ENCODE results near the gene SECTM1.

Gene SECTM1

GRCh38 chr17:82323514-82324234 lies 9.9 kb downstream of the SECTM1 start:
- Histone ChIP-seq H3K27ac (no peak overlapping the region), H3K4me3 (IDR thresholded peaks at IDR 0.05; ENCODE audit: insufficient read depth, low read depth, low read length) (no peak overlapping the region), H3K27me3 (ENCODE audit: insufficient read depth, low read depth) (peaks cover 16% of the 10 kb centered on the region; the same call in 1 of the 2 replicates), H3K79me2 (ENCODE audit: insufficient read depth, low read depth) (no peaks in the 10 kb centered on the region), H3K36me3 (ENCODE audit: insufficient read depth) (no peaks in the 10 kb centered on the region), H4K20me1 (ENCODE audit: insufficient read depth) (no peaks in the 10 kb centered on the region), H3K4me1 (ENCODE audit: low read depth, poor library complexity, severe bottlenecking) (peaks cover 29% of the 10 kb centered on the region), H2AFZ (ENCODE audit: low read depth) (no peak overlapping the region), H3K9ac (no peak overlapping the region), H3K4me2 (no peak overlapping the region)
- TF ChIP-seq CTCF (conservative IDR thresholded peaks at IDR 0.05; ENCODE audit: low read depth, low read length), result no peak

- no peak overlapping the region for H3K27ac ChIP-seq
- no peak overlapping the region for H2AFZ ChIP-seq (ENCODE audit: low read depth)
- no peaks in the 10 kb centered on the region for H3K36me3 ChIP-seq (ENCODE audit: insufficient read depth)
- TF ChIP-seq CTCF (conservative IDR thresholded peaks at IDR 0.05; ENCODE audit: low read depth, low read length), result no peak
- no peak overlapping the region for H3K9ac ChIP-seq
- no peaks in the 10 kb centered on the region for H3K79me2 ChIP-seq (ENCODE audit: insufficient read depth, low read depth)
- no peak overlapping the region for H3K4me2 ChIP-seq
- peaks cover 23% of the 10 kb centered on the region for H3K4me1 ChIP-seq (ENCODE audit: low read depth, poor library complexity, severe bottlenecking)
- no peaks in the 10 kb centered on the region for H4K20me1 ChIP-seq (ENCODE audit: insufficient read depth)
- no peak overlapping the region for H3K4me3 ChIP-seq (IDR thresholded peaks at IDR 0.05; ENCODE audit: insufficient read depth, low read depth, low read length)
- H3K27me3 ChIP-seq (ENCODE audit: insufficient read depth, low read depth), result peaks cover 16% of the 10 kb centered on the region; the same call in 1 of the 2 replicates
Observed at GRCh38 chr17:82322526-82323453, 10.8 kb downstream of the SECTM1 start.

- Histone ChIP-seq H3K9ac (no peak overlapping the region), H3K4me3 (IDR thresholded peaks at IDR 0.05; ENCODE audit: insufficient read depth, low read depth, low read length) (no peak overlapping the region), H3K4me2 (peak overlapping the region; percentile 83; the same call in 1 of the 2 replicates), H3K79me2 (ENCODE audit: insufficient read depth, low read depth) (no peaks in the 10 kb centered on the region), H3K27ac (no peak overlapping the region), H2AFZ (ENCODE audit: low read depth) (no peak overlapping the region), H3K36me3 (ENCODE audit: insufficient read depth) (no peaks in the 10 kb centered on the region), H3K27me3 (ENCODE audit: insufficient read depth, low read depth) (peaks cover 24% of the 10 kb centered on the region), H4K20me1 (ENCODE audit: insufficient read depth) (no peaks in the 10 kb centered on the region), H3K4me1 (ENCODE audit: low read depth, poor library complexity, severe bottlenecking) (peaks cover 23% of the 10 kb centered on the region)
- TF ChIP-seq CTCF (conservative IDR thresholded peaks at IDR 0.05; ENCODE audit: low read depth, low read length), result no peak
Observed at GRCh38 chr17:82321947-82322466, 11.6 kb downstream of the SECTM1 start.

GRCh38 chr17:82320956-82321927 lies 12.3 kb downstream of the SECTM1 start:
- no peak overlapping the region for H3K4me3 ChIP-seq (IDR thresholded peaks at IDR 0.05; ENCODE audit: insufficient read depth, low read depth, low read length)
- no peak overlapping the region for H3K9ac ChIP-seq
- H3K36me3 ChIP-seq (ENCODE audit: insufficient read depth), result no peaks in the 10 kb centered on the region
- TF ChIP-seq CTCF (conservative IDR thresholded peaks at IDR 0.05; ENCODE audit: low read depth, low read length), result peak; percentile 98
- H2AFZ ChIP-seq (ENCODE audit: low read depth), result peak overlapping the region; percentile 75; the same call in 1 of the 2 replicates
- H3K27ac ChIP-seq, result no peak overlapping the region
- no peaks in the 10 kb centered on the region for H4K20me1 ChIP-seq (ENCODE audit: insufficient read depth)
- peak overlapping the region; percentile 83; the same call in 1 of the 2 replicates for H3K4me2 ChIP-seq
- no peaks in the 10 kb centered on the region for H3K79me2 ChIP-seq (ENCODE audit: insufficient read depth, low read depth)
- peaks cover 32% of the 10 kb centered on the region for H3K27me3 ChIP-seq (ENCODE audit: insufficient read depth, low read depth)
- H3K4me1 ChIP-seq (ENCODE audit: low read depth, poor library complexity, severe bottlenecking), result peaks cover 23% of the 10 kb centered on the region

All from KMS-11 (cell line).